Lower lobe of right lung (tissue), 2 donors: ENCODE measurements around the gene NEDD4L. TPM values are rescaled to one million over a fixed set of nuclear protein-coding genes. Genes with fewer than 3 reads are reported as not detected.

Experiments used
- ATAC-seq, 2 donors: fragments of 200-7000 bp; cut with Tn5 transposase; one replicate each; pipeline ENCODE4 v1.9.1; 2020 to 2022; ENCODE audit warnings: mild to moderate bottlenecking in 2 of 2, moderate library complexity in 2 of 2
- DNase-seq: peaks from one replicate; pipeline ENCODE4 v3.0.0-alpha.2; 2020
- H3K27ac ChIP-seq: fragments of 200-600 bp; one replicate; pipeline ENCODE4 v1.8.0; 2022
- H3K27me3 ChIP-seq: fragments of 200-600 bp; one replicate; pipeline ENCODE4 v1.8.0; 2022; ENCODE audit warnings: low read depth
- H3K36me3 ChIP-seq: fragments of 200-600 bp; one replicate; pipeline ENCODE4 v1.8.0; 2022; ENCODE audit warnings: mild to moderate bottlenecking
- H3K4me1 ChIP-seq: fragments of 200-600 bp; one replicate; pipeline ENCODE4 v1.8.0; 2022
- H3K4me3 ChIP-seq: fragments of 200-600 bp; one replicate; pipeline ENCODE4 v1.8.0; 2022; ENCODE audit warnings: mild to moderate bottlenecking
- H3K9me3 ChIP-seq: fragments of 200-600 bp; one replicate; pipeline ENCODE4 v1.8.0; 2022
- CTCF ChIP-seq: fragments of 200-600 bp; IDR thresholded peaks from one replicate; pipeline ENCODE4 v1.8.0; 2022; ENCODE audit warnings: antibody characterized with exemption, mild to moderate bottlenecking
- intact Hi-C: fragments of 100-400 bp; cut with DNase I; formaldehyde crosslinking; loops from one replicate; pipeline ENCODE4 v1.11.0; 2022
- total RNA-seq: library from RNA; stranded (reverse); fragmentation: NEBNext Ultra II Directional; extraction: Animal tissue kit (Norgen Biotek cat#: 25700); gene quantifications from one replicate; pipeline ENCODE4 v1.2.1, GENCODE V29; 2021
- donor health status: DM: no; HTN: yes; CAD: no; lungs with severe emphysema.

NEDD4L gene
- total RNA-seq, 1 donor from 2014 or later, result 203 TPM

- DNase-seq (no peak), ATAC-seq (no peak)
- H3K4me3 ChIP-seq, result no peak overlapping the region
- H3K36me3 ChIP-seq, result peaks cover 65% of the 10 kb centered on the region
- H3K9me3 ChIP-seq, result no peaks in the 10 kb centered on the region
- H3K4me1 ChIP-seq, result no peaks in the 10 kb centered on the region
- TF ChIP-seq CTCF, result no peak
- no peaks in the 10 kb centered on the region for H3K27me3 ChIP-seq
- intact Hi-C loops, result no loop called here
- no peak overlapping the region for H3K27ac ChIP-seq
Observed at GRCh38 chr18:58355243-58355642, 311.2 kb downstream of the NEDD4L start.

- H3K27ac ChIP-seq, result no peak overlapping the region
- H3K4me1 ChIP-seq, result peaks cover 19% of the 10 kb centered on the region
- no peaks in the 10 kb centered on the region for H3K27me3 ChIP-seq
- TF ChIP-seq CTCF, result no peak
- ATAC-seq, result no peak
- no peak for DNase-seq
- H3K4me3 ChIP-seq, result no peak overlapping the region
- no peaks in the 10 kb centered on the region for H3K9me3 ChIP-seq
- H3K36me3 ChIP-seq, result peaks cover 31% of the 10 kb centered on the region
- intact Hi-C loops, result no loop called here
Observed at GRCh38 chr18:58359218-58359617, 315.2 kb downstream of the NEDD4L start.

GRCh38 chr18:58359620-58360019, 315.6 kb downstream of the NEDD4L start:
- H3K36me3 ChIP-seq, result peaks cover 31% of the 10 kb centered on the region
- peaks cover 19% of the 10 kb centered on the region for H3K4me1 ChIP-seq
- ATAC-seq, result no peak
- H3K4me3 ChIP-seq, result no peak overlapping the region
- no peak for DNase-seq
- no peak for TF ChIP-seq CTCF
- intact Hi-C loops, result no loop called here
- H3K9me3 ChIP-seq, result no peaks in the 10 kb centered on the region
- H3K27ac ChIP-seq, result no peak overlapping the region
- H3K27me3 ChIP-seq, result no peaks in the 10 kb centered on the region

- peaks cover 19% of the 10 kb centered on the region for H3K4me1 ChIP-seq
- no peak for DNase-seq
- intact Hi-C loops, result no loop called here
- no peak overlapping the region for H3K4me3 ChIP-seq
- H3K9me3 ChIP-seq, result no peaks in the 10 kb centered on the region
- no peak for TF ChIP-seq CTCF
- no peaks in the 10 kb centered on the region for H3K27me3 ChIP-seq
- H3K36me3 ChIP-seq, result peaks cover 34% of the 10 kb centered on the region
- H3K27ac ChIP-seq, result no peak overlapping the region
- no peak for ATAC-seq
Observed at GRCh38 chr18:58360324-58360723, 316.3 kb downstream of the NEDD4L start.

- peak overlapping the region; percentile 64 for H3K27ac ChIP-seq
- peaks cover 35% of the 10 kb centered on the region for H3K36me3 ChIP-seq
- no peaks in the 10 kb centered on the region for H3K27me3 ChIP-seq
- H3K9me3 ChIP-seq, result no peaks in the 10 kb centered on the region
- ATAC-seq, result no peak
- H3K4me3 ChIP-seq, result no peak overlapping the region
- intact Hi-C loops, result no loop called here
- DNase-seq, result no peak
- H3K4me1 ChIP-seq, result peaks cover 19% of the 10 kb centered on the region
- TF ChIP-seq CTCF, result no peak
Observed at GRCh38 chr18:58361212-58361611, 317.2 kb downstream of the NEDD4L start.
